Gastroesophageal sphincter (tissue), 4 donors: ENCODE data around the gene SLC24A5. TPM values are rescaled to one million over a fixed set of nuclear protein-coding genes. Genes with fewer than 3 reads are reported as not detected.

Source experiments
- ATAC-seq: fragments of 150-250 bp; one replicate; pipeline ENCODE4 v1.9.1; 2016; ENCODE audit warnings: mild to moderate bottlenecking, moderate library complexity
- H3K27ac ChIP-seq, 4 donors: fragments of 200-600 bp; sonication (generic) in 3 of 4; 1 replicate in 3 of 4; 2 replicates in 1 of 4; pipeline ENCODE4 v1.5.1; 2016 to 2019
- H3K27me3 ChIP-seq: fragments of 200-600 bp; sonication (generic); one replicate; pipeline ENCODE4 v1.5.1; 2019
- H3K36me3 ChIP-seq, 2 donors: fragments of 200-600 bp; sonication (generic); one replicate each; pipeline ENCODE4 v1.5.1; 2019; ENCODE audit warnings: control low read depth in 1 of 2
- H3K4me1 ChIP-seq, 3 donors: fragments of 200-600 bp; sonication (generic); 1 replicate in 2 of 3; 2 replicates in 1 of 3; pipeline ENCODE4 v1.5.1; 2016 to 2019; ENCODE audit warnings: control low read depth in 2 of 3
- H3K4me3 ChIP-seq, 2 donors: fragments of 200-600 bp; sonication (generic); one replicate each; pipeline ENCODE4 v1.5.1; 2019; ENCODE audit warnings: mild to moderate bottlenecking in 1 of 2, moderate library complexity in 1 of 2
- H3K9me3 ChIP-seq, 3 donors: fragments of 200-600 bp; sonication (generic); one replicate each; pipeline ENCODE4 v1.5.1; 2017 to 2019; ENCODE audit warnings: control low read depth in 2 of 3
- EP300 ChIP-seq: sonication (generic); formaldehyde crosslinking; IDR thresholded peaks from one replicate; pipeline ENCODE4 v1.6.1; 2017; ENCODE audit warnings: antibody characterized with exemption, mild to moderate bottlenecking
- POLR2A ChIP-seq, 2 donors: fragments of 450-650 bp; IDR thresholded peaks; one replicate each; pipeline ENCODE4 v1.6.1; 2017; ENCODE audit warnings: antibody characterized with exemption in 2 of 2, mild to moderate bottlenecking in 2 of 2, moderate library complexity in 1 of 2
- POLR2AphosphoS5 ChIP-seq: sonication (generic); formaldehyde crosslinking; IDR thresholded peaks from one replicate; pipeline ENCODE4 v1.6.1; 2017; ENCODE audit warnings: antibody characterized with exemption
- WGBS, 2 donors: methylation state at CpG; one replicate each; pipeline ENCODE4 v1.1.5; 2018; ENCODE audit warnings: low coverage in 1 of 2; 5-methylcytosine and 5-hydroxymethylcytosine counted together
- total RNA-seq, 4 donors: library from RNA; depleted of rRNA; stranded (reverse); fragments of >200 nt; gene quantifications; one replicate each; pipeline ENCODE4 v1.1.0, GENCODE V29; 2016
- TF ChIP-seq, protein P1 (sequence below), 4 experiments: fragments of 200-600 bp in 2 of 4; fragments of 450-650 bp in 2 of 4; sonication (generic) in 1 of 4; IDR thresholded peaks; one replicate each; pipeline ENCODE4 v1.5.1; 2017 to 2019; ENCODE audit warnings: antibody characterized with exemption in 4 of 4, mild to moderate bottlenecking in 2 of 4, moderate library complexity in 2 of 4

Gene SLC24A5
- total RNA-seq, 4 donors from 2014 or later = not detected

DNA sequence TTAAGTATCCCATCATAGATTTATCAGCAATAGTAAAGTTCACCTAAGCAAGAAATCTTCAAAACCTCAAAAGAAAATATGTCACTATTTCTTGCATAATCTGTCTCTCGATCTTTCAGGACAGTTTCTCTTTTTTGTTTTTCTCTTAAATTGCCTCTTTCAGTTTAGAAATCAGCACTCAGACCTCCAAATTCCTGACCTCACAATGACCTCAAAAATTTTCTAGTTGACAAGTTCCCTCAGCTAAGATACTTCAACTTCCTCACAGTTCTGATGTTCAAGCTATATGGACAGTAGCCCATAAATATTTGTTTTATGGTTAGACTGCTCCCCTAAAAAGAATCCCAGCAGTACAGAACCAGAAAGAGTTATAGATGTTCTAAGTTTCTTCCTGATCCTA is 24.1 kb downstream of the SLC24A5 start:
- no peak for ATAC-seq
- H3K36me3 ChIP-seq = peaks cover 2 to 13% of the 10 kb centered on the region in 2 donors
- no peak for TF ChIP-seq EP300
- TF ChIP-seq POLR2AphosphoS5 = no peak
- TF ChIP-seq, protein P1, sequence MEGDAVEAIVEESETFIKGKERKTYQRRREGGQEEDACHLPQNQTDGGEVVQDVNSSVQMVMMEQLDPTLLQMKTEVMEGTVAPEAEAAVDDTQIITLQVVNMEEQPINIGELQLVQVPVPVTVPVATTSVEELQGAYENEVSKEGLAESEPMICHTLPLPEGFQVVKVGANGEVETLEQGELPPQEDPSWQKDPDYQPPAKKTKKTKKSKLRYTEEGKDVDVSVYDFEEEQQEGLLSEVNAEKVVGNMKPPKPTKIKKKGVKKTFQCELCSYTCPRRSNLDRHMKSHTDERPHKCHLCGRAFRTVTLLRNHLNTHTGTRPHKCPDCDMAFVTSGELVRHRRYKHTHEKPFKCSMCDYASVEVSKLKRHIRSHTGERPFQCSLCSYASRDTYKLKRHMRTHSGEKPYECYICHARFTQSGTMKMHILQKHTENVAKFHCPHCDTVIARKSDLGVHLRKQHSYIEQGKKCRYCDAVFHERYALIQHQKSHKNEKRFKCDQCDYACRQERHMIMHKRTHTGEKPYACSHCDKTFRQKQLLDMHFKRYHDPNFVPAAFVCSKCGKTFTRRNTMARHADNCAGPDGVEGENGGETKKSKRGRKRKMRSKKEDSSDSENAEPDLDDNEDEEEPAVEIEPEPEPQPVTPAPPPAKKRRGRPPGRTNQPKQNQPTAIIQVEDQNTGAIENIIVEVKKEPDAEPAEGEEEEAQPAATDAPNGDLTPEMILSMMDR (IDR thresholded peaks at IDR 0.05) = no peak
- TF ChIP-seq POLR2A (IDR thresholded peaks at IDR 0.05) = no peak
- H3K27me3 ChIP-seq = no peaks in the 10 kb centered on the region
- 9 to 65% methylated on average over 1 of the region's 1 CpG for WGBS, 2 donors
- H3K4me3 ChIP-seq = no peak overlapping the region
- H3K4me1 ChIP-seq = peaks cover 11 to 63% (median 13%) of the 10 kb centered on the region in 3 donors
- no peaks in the 10 kb centered on the region for H3K9me3 ChIP-seq
- H3K27ac ChIP-seq = peak overlapping the region; percentile 3 to 73 (median 38)

DNA sequence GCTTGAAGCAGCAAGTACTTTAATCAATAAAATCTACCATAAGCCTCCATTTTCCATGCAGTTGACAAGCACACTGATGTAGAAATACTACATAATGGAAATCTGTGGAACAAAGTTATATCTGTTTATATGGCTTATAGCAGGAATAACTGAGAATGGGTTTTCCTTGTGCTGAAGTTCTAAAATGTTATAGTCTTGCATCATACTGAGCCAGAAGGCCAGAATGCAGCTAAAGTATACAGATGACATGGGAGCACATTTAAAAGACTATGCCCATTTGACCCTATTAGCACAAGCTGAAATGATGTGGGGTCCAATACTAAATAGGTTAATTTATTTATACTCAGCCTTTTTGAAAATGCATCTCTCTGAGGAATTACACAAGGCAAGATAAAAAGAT is 25.1 kb downstream of the SLC24A5 start:
- H3K9me3 ChIP-seq = no peaks in the 10 kb centered on the region
- peaks cover 2 to 20% of the 10 kb centered on the region in 2 donors for H3K36me3 ChIP-seq
- ATAC-seq = no peak
- peak overlapping the region in 1 of 4 donors; percentile 73 for H3K27ac ChIP-seq
- H3K27me3 ChIP-seq = no peaks in the 10 kb centered on the region
- peaks cover 11 to 52% (median 13%) of the 10 kb centered on the region in 3 donors for H3K4me1 ChIP-seq
- no peak for TF ChIP-seq EP300
- no peak overlapping the region for H3K4me3 ChIP-seq

DNA sequence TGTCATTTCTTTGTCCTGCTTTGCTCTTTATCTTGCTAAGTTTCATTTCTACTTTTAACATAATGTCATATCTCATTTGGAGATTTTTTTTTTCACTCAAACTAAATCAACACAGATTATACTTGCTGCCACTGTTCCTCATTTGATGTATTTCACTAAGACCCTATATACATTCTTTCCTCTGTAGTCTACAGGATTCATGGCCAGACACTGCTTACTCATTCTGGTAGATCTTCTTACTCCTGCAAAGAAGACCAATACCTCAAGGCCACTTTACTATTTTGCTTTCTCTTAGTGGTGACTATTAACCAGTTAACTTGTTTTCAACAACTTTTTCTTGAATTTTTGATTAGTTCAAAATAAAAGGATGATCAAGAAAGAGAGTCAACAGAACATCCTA is 26.6 kb downstream of the SLC24A5 start:
- H3K27me3 ChIP-seq = no peaks in the 10 kb centered on the region
- H3K27ac ChIP-seq = no peak overlapping the region
- peaks cover 2 to 33% of the 10 kb centered on the region in 2 donors for H3K36me3 ChIP-seq
- no peak for ATAC-seq
- H3K9me3 ChIP-seq = no peaks in the 10 kb centered on the region
- TF ChIP-seq POLR2AphosphoS5 (no peak), POLR2A (IDR thresholded peaks at IDR 0.05) (no peak), EP300 (no peak)
- TF ChIP-seq, protein P1 (IDR thresholded peaks at IDR 0.05) = no peak
- H3K4me3 ChIP-seq = no peak overlapping the region
- peaks cover 11 to 43% (median 13%) of the 10 kb centered on the region in 3 donors for H3K4me1 ChIP-seq

DNA sequence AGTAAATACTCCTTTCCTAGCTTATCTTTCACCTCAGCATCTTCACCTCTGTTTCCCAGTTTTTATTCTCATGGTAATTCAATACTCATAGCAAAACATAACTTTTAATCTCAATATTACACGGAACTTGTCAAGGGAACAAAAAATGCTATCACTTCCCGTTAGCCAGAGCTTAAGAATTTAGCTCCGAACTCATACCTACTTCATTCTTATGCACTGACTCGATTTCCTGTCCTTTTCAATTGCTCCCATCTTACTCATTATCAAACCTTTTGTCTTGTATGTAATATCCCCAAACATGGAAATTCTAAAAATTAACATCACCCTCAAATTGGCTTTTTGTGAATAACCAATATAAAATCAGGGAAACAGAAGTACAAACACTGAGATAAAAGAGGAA is 29.1 kb downstream of the SLC24A5 start:
- WGBS, 2 donors = 68 to 83% methylated on average over 4 of the region's 4 CpGs
- TF ChIP-seq, protein P1 (IDR thresholded peaks at IDR 0.05) = no peak
- no peak for TF ChIP-seq POLR2AphosphoS5
- no peak for TF ChIP-seq POLR2A (IDR thresholded peaks at IDR 0.05)
- no peak for TF ChIP-seq EP300

DNA sequence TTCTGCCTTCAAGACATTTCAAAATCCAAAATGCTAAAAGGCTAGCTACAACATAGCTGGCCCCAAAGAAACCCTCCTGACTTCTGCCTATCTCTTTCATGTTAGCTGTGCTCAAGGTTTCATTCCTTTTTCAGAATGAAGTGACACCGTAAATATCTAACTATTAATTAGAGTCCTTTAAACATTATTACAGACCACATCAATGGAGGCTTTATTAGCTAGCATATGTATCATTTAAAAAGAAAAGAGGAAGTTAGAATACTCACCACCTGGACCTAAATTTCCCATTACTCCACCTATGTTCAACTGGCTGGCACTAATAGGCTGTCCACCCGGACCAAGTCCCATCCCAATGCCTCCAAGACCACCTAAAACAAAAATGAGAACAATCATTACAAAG is 32.7 kb downstream of the SLC24A5 start:
- TF ChIP-seq EP300 (no peak), POLR2A (IDR thresholded peaks at IDR 0.05) (no peak), POLR2AphosphoS5 (no peak)
- TF ChIP-seq, protein P1 (IDR thresholded peaks at IDR 0.05) = no peak
- Histone ChIP-seq H3K9me3 (no peaks in the 10 kb centered on the region), H3K36me3 (peaks cover 2 to 50% of the 10 kb centered on the region in 2 donors), H3K27ac (no peak overlapping the region), H3K4me3 (no peak overlapping the region), H3K4me1 (no peaks in the 10 kb centered on the region), H3K27me3 (no peaks in the 10 kb centered on the region)
- no peak for ATAC-seq
- 91 to 98% methylated on average over 2 of the region's 2 CpGs for WGBS, 2 donors

More for the DNA sequence above, 29.1 kb downstream of the SLC24A5 start:
- Histone ChIP-seq H3K9me3 (no peaks in the 10 kb centered on the region), H3K36me3 (peaks cover 2 to 43% of the 10 kb centered on the region in 2 donors), H3K27ac (no peak overlapping the region), H3K27me3 (no peaks in the 10 kb centered on the region), H3K4me1 (peaks cover 5 to 18% (median 5%) of the 10 kb centered on the region in 3 donors), H3K4me3 (no peak overlapping the region)
- ATAC-seq = no peak
